ENCODE measurements around the gene ITGAL.
A peak's percentile ranks its signal among the peaks of the same experiment; 100 is the strongest.

DNA sequence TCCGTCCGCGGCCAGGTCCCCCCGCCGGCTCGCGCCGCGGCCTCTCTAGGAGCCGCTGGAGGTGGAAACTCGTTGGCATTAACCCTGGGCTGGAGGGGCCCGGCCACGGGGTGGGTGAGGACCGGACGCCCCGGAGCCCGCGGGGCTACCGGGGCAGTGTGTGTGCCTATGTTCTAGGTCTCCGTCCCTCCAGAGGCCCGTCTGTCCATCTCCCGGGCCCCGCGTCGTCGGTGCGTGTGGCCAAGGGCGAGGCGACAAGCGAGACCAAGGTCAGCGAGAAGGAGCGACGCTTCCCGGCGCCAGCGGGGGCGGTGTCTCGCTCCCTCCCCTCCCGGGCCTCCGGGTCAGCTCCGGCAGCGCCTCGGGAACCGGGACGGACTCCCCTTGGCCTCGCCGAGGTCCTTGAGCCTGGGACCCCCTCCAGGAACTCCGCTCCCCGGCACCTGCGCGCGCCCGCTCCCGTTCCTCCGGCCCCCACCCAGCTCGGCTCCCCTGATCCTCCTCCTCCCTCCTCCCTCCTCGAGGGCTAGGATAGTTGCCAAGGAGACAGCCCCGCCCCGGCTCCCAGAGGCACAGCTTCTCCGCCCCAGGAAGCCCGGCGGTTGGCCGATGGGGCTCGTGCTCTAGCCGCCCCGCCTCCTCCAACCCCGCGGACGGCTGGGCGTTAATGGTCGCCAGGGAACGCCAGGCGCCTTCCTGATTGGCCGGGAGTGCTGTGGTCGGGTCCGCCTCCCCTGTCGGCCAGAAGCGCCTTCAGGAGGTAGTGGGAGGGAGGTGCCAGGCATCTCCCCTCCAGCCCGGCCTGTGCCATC, 54.5 kb downstream of the ITGAL start:
- TF ChIP-seq, protein P1, sequence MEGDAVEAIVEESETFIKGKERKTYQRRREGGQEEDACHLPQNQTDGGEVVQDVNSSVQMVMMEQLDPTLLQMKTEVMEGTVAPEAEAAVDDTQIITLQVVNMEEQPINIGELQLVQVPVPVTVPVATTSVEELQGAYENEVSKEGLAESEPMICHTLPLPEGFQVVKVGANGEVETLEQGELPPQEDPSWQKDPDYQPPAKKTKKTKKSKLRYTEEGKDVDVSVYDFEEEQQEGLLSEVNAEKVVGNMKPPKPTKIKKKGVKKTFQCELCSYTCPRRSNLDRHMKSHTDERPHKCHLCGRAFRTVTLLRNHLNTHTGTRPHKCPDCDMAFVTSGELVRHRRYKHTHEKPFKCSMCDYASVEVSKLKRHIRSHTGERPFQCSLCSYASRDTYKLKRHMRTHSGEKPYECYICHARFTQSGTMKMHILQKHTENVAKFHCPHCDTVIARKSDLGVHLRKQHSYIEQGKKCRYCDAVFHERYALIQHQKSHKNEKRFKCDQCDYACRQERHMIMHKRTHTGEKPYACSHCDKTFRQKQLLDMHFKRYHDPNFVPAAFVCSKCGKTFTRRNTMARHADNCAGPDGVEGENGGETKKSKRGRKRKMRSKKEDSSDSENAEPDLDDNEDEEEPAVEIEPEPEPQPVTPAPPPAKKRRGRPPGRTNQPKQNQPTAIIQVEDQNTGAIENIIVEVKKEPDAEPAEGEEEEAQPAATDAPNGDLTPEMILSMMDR (IDR thresholded peaks at IDR 0.05 in 8 of 11, conservative IDR thresholded peaks at IDR 0.05 in 3 of 11) = peak; percentile 5 to 57 (median 24)
- TF ChIP-seq POLR2AphosphoS5 (IDR thresholded peaks at IDR 0.05) = peak; percentile 86 to 92 (median 91)
